ENCODE data around the gene AFF4.
"Not testable (repeated sequence)": the region's sequence is repeated elsewhere in the genome, so short reads cannot be mapped to it uniquely, and the experiment has no call there.

AFF4 gene

GRCh38 chr5:132952829-132953228 lies 10.6 kb downstream of the AFF4 start:
- H3K4me3 ChIP-seq (ENCODE audit: control insufficient read depth, low read depth, low read length): no peak overlapping the region
- no peak for DNase-seq (ENCODE audit: low read depth)
- TF ChIP-seq, protein P1, sequence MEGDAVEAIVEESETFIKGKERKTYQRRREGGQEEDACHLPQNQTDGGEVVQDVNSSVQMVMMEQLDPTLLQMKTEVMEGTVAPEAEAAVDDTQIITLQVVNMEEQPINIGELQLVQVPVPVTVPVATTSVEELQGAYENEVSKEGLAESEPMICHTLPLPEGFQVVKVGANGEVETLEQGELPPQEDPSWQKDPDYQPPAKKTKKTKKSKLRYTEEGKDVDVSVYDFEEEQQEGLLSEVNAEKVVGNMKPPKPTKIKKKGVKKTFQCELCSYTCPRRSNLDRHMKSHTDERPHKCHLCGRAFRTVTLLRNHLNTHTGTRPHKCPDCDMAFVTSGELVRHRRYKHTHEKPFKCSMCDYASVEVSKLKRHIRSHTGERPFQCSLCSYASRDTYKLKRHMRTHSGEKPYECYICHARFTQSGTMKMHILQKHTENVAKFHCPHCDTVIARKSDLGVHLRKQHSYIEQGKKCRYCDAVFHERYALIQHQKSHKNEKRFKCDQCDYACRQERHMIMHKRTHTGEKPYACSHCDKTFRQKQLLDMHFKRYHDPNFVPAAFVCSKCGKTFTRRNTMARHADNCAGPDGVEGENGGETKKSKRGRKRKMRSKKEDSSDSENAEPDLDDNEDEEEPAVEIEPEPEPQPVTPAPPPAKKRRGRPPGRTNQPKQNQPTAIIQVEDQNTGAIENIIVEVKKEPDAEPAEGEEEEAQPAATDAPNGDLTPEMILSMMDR (IDR thresholded peaks at IDR 0.05; ENCODE audit: control insufficient read depth, insufficient read depth, low read depth, low read length, missing control alignments): no peak

- H3K4me3 ChIP-seq (ENCODE audit: control insufficient read depth, low read depth, low read length): no peak overlapping the region
- DNase-seq (ENCODE audit: low read depth): no peak
- TF ChIP-seq, protein P1 (IDR thresholded peaks at IDR 0.05; ENCODE audit: control insufficient read depth, insufficient read depth, low read depth, low read length, missing control alignments): no peak
Observed at GRCh38 chr5:132951897-132952296, 11.5 kb downstream of the AFF4 start.

GRCh38 chr5:132949136-132949535 lies 14.3 kb downstream of the AFF4 start:
- TF ChIP-seq, protein P1 (IDR thresholded peaks at IDR 0.05; ENCODE audit: control insufficient read depth, insufficient read depth, low read depth, low read length, missing control alignments): no peak
- no peak overlapping the region for H3K4me3 ChIP-seq (ENCODE audit: control insufficient read depth, low read depth, low read length)
- DNase-seq (ENCODE audit: low read depth): no peak

DNA sequence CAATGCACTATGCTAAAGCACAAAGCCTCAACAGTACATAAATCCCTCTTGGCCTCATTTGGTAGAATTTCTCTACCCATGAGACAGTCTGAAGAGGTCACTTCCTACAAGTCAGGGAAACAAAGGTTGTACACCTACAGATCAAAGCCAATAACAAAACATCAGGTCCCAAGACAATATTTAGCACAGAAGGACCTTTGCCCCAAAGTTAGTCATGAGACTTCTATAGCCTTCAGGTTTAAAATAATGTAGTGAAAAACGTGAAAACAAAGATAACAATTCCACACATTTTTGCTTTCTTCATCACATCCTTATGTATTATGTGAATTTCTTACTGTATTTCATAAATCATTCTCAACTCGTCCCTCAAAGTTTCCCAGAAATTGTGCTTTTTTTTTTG lies 15.8 kb downstream of the AFF4 start:
- TF ChIP-seq, protein P1 (IDR thresholded peaks at IDR 0.05; ENCODE audit: control insufficient read depth, insufficient read depth, low read depth, low read length, missing control alignments): no peak
- H3K4me3 ChIP-seq (ENCODE audit: control insufficient read depth, low read depth, low read length): no peak overlapping the region
- DNase-seq (ENCODE audit: low read depth): no peak

GRCh38 chr5:132945315-132945714 lies 18.1 kb downstream of the AFF4 start:
- not testable (repeated sequence) for H3K4me3 ChIP-seq (ENCODE audit: control insufficient read depth, low read depth, low read length); DNase-seq (ENCODE audit: low read depth)

- TF ChIP-seq, protein P1 (IDR thresholded peaks at IDR 0.05; ENCODE audit: control insufficient read depth, insufficient read depth, low read depth, low read length, missing control alignments): no peak
- DNase-seq (ENCODE audit: low read depth): no peak
- H3K4me3 ChIP-seq (ENCODE audit: control insufficient read depth, low read depth, low read length): no peak overlapping the region
Observed at GRCh38 chr5:132943362-132944022, 19.9 kb downstream of the AFF4 start.

DNA sequence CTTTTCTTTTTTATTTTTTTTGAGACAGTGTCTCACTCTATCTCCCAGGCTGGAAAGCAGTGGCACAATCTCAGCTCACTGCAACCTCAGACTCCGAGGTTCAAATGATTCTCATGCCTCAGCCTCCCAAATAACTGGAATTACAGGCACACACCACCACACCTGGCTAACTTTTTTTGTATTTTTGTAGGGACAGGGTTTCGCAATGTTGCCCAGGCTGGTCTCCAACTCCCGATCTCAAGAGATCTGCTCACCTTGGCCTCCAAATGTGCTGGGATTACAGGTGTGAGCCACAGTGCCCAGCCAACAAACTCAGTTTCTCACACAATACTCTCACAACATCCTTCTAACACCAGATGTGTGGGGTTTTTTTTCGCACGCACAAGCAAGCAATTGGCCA lies 22.1 kb downstream of the AFF4 start:
- H3K4me3 ChIP-seq (ENCODE audit: control insufficient read depth, low read depth, low read length): no peak overlapping the region
- TF ChIP-seq, protein P1 (IDR thresholded peaks at IDR 0.05; ENCODE audit: control insufficient read depth, insufficient read depth, low read depth, low read length, missing control alignments): no peak
- DNase-seq (ENCODE audit: low read depth): no peak

Data from AG09309 (cell line).